K562 (cell line): ENCODE data around the gene MPC2. TPM values are rescaled to one million over a fixed set of nuclear protein-coding genes. Genes with fewer than 3 reads are reported as not detected.

Source experiments
- ETV5 ChIP-seq: sonication (generic); formaldehyde crosslinking; IDR thresholded peaks from 2 replicates; pipeline ENCODE4 v1.4.0; 2020; ENCODE audit warnings: low read depth, mild to moderate bottlenecking, missing genetic modification reagents
- HDAC3 ChIP-seq: fragments of 450-650 bp; IDR thresholded peaks from 2 replicates; pipeline ENCODE4 v1.6.1; 2018; ENCODE audit warnings: borderline replicate concordance, mild to moderate bottlenecking, moderate library complexity; ENCODE audit not compliant: partially characterized antibody
- KDM4B ChIP-seq, 2 experiments: fragments of 450-650 bp in 1 of 2; sonication (generic) in 1 of 2; IDR thresholded peaks; 2 replicates each; pipeline ENCODE4 v1.6.1; 2016 to 2017; ENCODE audit warnings: borderline replicate concordance in 2 of 2, antibody characterized with exemption in 1 of 2, low read depth in 1 of 2, mild to moderate bottlenecking in 1 of 2
- NBN ChIP-seq: fragments of 450-650 bp; IDR thresholded peaks from 2 replicates; pipeline ENCODE4 v1.6.1; 2016; ENCODE audit warnings: low read depth, mild to moderate bottlenecking
- RUNX1 ChIP-seq: sonication (generic); IDR thresholded peaks from 2 replicates; pipeline ENCODE4 v1.6.1; 2016; ENCODE audit warnings: antibody characterized with exemption, low read depth
- SMARCA4 ChIP-seq: fragments of 450-650 bp; IDR thresholded peaks from 2 replicates; pipeline ENCODE4 v1.6.1; 2016
- TAF7 ChIP-seq: fragments of 450-650 bp; IDR thresholded peaks from 2 replicates; pipeline ENCODE4 v1.6.1; 2016; ENCODE audit warnings: missing genetic modification characterization, missing compliant biosample characterization
- ZNF263 ChIP-seq: sonication (generic); formaldehyde crosslinking; IDR thresholded peaks from 2 replicates; pipeline ENCODE4 v1.8.0; 2022; ENCODE audit warnings: mild to moderate bottlenecking, missing genetic modification reagents, borderline replicate concordance
- ZNF431 ChIP-seq: sonication (generic); formaldehyde crosslinking; IDR thresholded peaks from 2 replicates; pipeline ENCODE4 v1.8.0; 2022; ENCODE audit warnings: mild to moderate bottlenecking, missing genetic modification reagents
- ZNF699 ChIP-seq: fragments of 250-450 bp; sonication (Bioruptor Pico); IDR thresholded peaks from 2 replicates; pipeline ENCODE4 v1.8.0; 2021; ENCODE audit warnings: mild to moderate bottlenecking, moderate library complexity; ENCODE audit not compliant: insufficient replicate concordance
- polyA plus RNA-seq, 8 experiments: library from polyadenylated mRNA; depleted of rRNA in 4 of 8; stranded (reverse) in 5 of 8; unstranded in 3 of 8; fragments of >200 nt; fragmentation: Nextera tagmentation in 2 of 8; fragmentation: Illumina TruSeq in 1 of 8; extraction: Ambion mirVana in 2 of 8; extraction: Trizol in 1 of 8; gene quantifications; 2 replicates each; pipeline versions ENCODE4 v1.2.1 to v1.2.3, GENCODE V29; 2011 to 2014; ENCODE audit warnings: inconsistent platforms in 1 of 8, missing spikeins in 1 of 8
- total RNA-seq, 7 experiments: library from RNA; depleted of rRNA in 6 of 7; stranded (reverse); fragments of >200 nt in 6 of 7; fragmentation: Illumina TruSeq in 2 of 7; extraction: Trizol in 2 of 7; gene quantifications; 2 replicates each; pipeline versions ENCODE4 v1.2.1 to v1.2.3, GENCODE V29; 2011 to 2021; ENCODE audit warnings: low replicate concordance in 1 of 7
- TF ChIP-seq, protein P1 (sequence below): fragments of 250-450 bp; sonication (Bioruptor Pico); IDR thresholded peaks from 2 replicates; pipeline ENCODE4 v1.9.0; 2021; ENCODE audit warnings: mild to moderate bottlenecking
- TF ChIP-seq, protein P2 (sequence below): sonication (generic); formaldehyde crosslinking; IDR thresholded peaks from 2 replicates; pipeline ENCODE4 v1.8.1; 2023; ENCODE audit warnings: mild to moderate bottlenecking, missing genetic modification reagents
- TF ChIP-seq, protein P3 (sequence below): sonication (generic); formaldehyde crosslinking; IDR thresholded peaks from 2 replicates; pipeline ENCODE4 v1.8.0; 2022; ENCODE audit warnings: mild to moderate bottlenecking, missing genetic modification reagents, borderline replicate concordance

MPC2 gene
- total and polyA plus RNA-seq, 9 of the 15 experiments (the other 6 are each of a cell fraction or from before 2014, with no cell fraction given): 70.7 to 179 (median 144) TPM

DNA sequence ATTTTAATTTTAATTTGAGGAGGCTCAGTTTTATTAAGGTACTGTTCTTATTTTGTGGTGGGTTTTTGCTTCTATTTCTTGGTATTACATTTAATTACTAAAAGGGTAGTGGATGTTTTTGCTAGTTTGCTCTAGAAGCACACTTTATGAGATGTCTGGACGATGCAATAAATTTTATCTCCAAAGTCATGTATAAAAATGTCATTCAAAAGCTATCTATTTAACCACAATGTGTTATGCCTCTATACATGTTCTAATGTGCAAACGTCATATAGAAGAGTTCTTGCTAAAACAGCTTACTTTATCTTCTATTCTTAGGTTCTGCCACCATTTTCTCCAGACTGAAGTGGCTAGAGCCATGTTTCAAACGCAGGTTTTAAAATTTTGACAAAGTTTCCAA, 12.9 kb upstream of the MPC2 start (continued):
- no peak for TF ChIP-seq RUNX1
- no peak for TF ChIP-seq ZNF263 (CRISPR knock-in tag)
- TF ChIP-seq ETV5: no peak
- TF ChIP-seq ZNF431 (CRISPR knock-in tag): no peak
- TF ChIP-seq NBN: no peak
- TF ChIP-seq SMARCA4: no peak
- TF ChIP-seq, protein P1, sequence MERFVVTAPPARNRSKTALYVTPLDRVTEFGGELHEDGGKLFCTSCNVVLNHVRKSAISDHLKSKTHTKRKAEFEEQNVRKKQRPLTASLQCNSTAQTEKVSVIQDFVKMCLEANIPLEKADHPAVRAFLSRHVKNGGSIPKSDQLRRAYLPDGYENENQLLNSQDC (CRISPR knock-in tag): no peak
- TF ChIP-seq KDM4B (IDR thresholded peaks at IDR 0.05; ENCODE audit: borderline replicate concordance in 2 of 2, low read depth in 1 of 2): no peak
- TF ChIP-seq, protein P2, sequence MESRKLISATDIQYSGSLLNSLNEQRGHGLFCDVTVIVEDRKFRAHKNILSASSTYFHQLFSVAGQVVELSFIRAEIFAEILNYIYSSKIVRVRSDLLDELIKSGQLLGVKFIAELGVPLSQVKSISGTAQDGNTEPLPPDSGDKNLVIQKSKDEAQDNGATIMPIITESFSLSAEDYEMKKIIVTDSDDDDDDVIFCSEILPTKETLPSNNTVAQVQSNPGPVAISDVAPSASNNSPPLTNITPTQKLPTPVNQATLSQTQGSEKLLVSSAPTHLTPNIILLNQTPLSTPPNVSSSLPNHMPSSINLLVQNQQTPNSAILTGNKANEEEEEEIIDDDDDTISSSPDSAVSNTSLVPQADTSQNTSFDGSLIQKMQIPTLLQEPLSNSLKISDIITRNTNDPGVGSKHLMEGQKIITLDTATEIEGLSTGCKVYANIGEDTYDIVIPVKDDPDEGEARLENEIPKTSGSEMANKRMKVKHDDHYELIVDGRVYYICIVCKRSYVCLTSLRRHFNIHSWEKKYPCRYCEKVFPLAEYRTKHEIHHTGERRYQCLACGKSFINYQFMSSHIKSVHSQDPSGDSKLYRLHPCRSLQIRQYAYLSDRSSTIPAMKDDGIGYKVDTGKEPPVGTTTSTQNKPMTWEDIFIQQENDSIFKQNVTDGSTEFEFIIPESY: no peak
- TF ChIP-seq, protein P3, sequence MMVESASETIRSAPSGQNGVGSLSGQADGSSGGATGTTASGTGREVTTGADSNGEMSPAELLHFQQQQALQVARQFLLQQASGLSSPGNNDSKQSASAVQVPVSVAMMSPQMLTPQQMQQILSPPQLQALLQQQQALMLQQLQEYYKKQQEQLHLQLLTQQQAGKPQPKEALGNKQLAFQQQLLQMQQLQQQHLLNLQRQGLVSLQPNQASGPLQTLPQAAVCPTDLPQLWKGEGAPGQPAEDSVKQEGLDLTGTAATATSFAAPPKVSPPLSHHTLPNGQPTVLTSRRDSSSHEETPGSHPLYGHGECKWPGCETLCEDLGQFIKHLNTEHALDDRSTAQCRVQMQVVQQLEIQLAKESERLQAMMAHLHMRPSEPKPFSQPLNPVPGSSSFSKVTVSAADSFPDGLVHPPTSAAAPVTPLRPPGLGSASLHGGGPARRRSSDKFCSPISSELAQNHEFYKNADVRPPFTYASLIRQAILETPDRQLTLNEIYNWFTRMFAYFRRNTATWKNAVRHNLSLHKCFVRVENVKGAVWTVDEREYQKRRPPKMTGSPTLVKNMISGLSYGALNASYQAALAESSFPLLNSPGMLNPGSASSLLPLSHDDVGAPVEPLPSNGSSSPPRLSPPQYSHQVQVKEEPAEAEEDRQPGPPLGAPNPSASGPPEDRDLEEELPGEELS (CRISPR knock-in tag): no peak
- TF ChIP-seq TAF7 (tag): no peak
- no peak for TF ChIP-seq HDAC3
- TF ChIP-seq ZNF699 (CRISPR knock-in tag): no peak
- TF ChIP-seq, all 486 proteins: peak for 0
